LNCAP (cell line): ENCODE measurements around the gene PPIL1.

ENCODE experiments used
- TF ChIP-seq, protein P1 (sequence below): fragments of 450-650 bp; IDR thresholded peaks from 2 replicates; pipeline ENCODE4 v1.5.1; 2017; ENCODE audit warnings: mild to moderate bottlenecking

The PPIL1 gene

DNA sequence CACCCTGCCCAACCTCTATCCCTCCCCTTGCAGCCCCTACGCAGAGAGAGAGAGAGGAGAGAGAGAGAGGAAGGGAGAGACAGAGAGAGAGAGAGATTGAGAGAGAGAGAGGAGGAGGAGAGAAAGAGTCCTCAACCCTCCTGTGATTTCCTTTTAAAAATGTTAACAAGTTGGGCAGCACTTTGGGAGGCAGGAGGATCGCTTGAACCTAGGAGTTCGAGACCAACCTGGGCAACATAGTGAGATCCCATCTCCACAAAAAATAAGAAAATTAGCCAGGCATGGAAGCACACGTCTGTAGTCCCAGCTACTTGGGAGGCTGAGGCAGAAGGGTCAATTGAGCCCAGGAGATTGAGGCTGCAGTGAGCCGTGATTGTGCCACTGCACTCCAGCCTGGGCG is 65.4 kb downstream of the PPIL1 start:
- TF ChIP-seq, protein P1, sequence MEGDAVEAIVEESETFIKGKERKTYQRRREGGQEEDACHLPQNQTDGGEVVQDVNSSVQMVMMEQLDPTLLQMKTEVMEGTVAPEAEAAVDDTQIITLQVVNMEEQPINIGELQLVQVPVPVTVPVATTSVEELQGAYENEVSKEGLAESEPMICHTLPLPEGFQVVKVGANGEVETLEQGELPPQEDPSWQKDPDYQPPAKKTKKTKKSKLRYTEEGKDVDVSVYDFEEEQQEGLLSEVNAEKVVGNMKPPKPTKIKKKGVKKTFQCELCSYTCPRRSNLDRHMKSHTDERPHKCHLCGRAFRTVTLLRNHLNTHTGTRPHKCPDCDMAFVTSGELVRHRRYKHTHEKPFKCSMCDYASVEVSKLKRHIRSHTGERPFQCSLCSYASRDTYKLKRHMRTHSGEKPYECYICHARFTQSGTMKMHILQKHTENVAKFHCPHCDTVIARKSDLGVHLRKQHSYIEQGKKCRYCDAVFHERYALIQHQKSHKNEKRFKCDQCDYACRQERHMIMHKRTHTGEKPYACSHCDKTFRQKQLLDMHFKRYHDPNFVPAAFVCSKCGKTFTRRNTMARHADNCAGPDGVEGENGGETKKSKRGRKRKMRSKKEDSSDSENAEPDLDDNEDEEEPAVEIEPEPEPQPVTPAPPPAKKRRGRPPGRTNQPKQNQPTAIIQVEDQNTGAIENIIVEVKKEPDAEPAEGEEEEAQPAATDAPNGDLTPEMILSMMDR, result no peak

DNA sequence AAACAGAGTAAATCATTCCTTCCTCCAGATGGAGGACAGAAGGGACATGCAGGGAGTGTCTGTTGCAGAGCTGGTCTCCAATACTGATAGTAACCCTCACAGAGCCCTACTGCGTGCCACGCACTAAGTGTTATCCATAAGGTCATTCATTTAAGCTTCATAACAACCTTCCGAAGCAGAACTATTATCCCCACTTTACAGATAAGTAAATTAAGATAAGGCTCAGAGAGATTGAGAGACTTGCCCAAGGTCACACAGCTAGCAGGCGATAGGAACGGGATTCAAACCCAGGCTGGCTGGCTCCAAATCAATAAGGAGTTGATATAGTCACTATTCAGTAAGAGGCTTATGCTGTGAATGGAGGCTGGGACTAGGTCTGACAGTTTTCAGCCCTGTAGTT is 66.0 kb downstream of the PPIL1 start:
- TF ChIP-seq, protein P1, result no peak

DNA sequence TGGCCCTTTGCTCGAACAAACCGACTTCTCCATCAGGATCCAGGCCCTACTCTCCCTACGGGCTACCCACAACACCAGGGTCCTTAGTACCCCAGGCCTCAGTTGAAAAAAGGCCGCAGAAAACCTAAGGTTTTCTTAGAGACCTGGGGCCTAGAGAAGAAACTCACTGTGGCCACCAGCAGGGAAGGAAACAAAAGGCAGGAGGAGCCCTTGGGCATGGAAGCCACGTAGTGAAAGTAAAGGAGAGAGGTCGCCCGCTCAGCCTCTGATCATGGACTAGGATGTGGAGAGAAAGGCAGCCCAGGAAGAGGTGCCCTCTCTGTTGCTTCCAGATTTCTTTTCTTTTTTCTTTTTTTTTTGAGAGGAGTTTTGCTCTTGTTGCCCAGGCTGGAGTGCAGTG is 66.9 kb downstream of the PPIL1 start:
- TF ChIP-seq, protein P1, result no peak

DNA sequence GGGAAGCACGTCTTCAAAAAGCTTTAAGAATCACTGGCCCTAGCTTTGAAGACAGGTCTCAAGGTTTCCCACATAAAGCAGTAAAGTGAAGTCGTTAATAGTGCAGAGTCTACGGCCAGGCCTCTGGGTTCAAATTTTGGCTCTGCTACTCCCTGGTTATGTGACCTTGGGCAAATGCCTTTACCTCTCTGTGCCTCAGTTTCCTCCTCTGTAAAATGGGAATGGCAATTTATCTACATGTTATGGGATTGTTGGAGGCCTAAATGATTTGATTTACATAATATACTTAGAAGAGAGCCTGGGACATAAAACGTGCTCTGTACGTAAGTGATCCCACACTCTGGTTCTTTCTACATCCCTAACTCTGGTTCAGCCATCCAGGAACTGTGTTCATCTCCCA is 67.5 kb downstream of the PPIL1 start:
- TF ChIP-seq, protein P1, result no peak

DNA sequence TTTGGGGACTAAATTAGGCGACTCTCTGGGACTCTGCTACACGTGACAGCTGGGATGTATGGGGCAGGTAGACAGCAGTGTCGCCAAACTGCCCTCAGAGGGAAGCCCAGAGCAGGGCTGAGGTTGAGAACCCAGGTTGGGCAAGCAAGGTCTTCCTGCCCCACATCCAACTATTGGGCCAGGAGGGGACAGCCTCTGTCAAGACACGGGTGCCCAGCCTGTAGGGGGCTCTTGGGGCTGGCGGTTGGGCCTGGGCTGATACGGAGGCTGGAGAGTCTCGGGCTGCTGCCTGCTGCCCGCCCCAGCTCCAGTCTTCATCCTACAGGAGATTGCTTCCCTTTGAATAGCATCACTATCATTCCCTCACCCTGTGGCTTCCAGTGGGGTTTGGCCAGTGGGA is 68.7 kb downstream of the PPIL1 start:
- TF ChIP-seq, protein P1, result no peak

DNA sequence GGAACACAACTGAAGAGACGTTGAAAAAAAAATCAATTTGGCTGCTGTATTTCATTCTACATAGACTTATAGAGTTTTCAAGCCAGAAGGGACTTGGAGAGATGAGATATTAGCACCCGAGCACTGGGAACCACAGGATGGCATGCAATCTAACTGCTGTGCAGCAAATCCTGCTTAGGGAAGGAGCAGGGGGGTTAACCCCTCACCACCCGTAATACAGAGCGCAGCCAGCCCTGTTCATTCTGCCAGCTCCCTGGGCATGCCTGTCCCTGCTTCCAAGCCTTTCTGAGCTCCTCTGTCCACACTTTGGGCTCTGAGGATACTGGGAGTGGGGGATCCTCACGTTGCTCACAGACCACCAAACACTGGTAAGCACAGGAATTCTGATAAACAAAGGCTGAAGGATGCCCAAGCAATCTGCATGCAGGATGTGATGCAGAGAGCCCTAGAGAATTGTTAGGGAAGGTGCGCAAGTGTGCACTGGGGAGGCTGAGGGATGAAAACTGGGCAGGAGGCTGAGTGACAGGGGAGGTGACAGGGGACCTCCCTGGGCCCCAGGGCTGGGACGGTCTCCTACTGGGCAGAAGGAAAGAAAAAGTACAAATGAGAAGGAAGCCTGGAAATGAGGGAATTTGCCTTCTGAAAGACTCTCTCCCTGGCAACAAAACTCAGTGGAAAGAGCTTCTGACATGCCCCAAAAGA is 69.4 kb downstream of the PPIL1 start:
- TF ChIP-seq, protein P1, result no peak
